Vein endothelial cell (primary cell): Measurements from ENCODE around the gene TM9SF2. TPM values are rescaled to one million over a fixed set of nuclear protein-coding genes. Genes with fewer than 3 reads are reported as not detected.

Experiments
- small RNA-seq: library from RNA; depleted of rRNA; stranded (forward); fragments of <200 nt; gene quantifications from one replicate; pipeline ENCODE3, GENCODE V24; 2012
- total RNA-seq: library from RNA; depleted of rRNA; stranded (reverse); fragments of >200 nt; gene quantifications from 2 replicates; pipeline ENCODE4 v1.2.3, GENCODE V29; 2012

The TM9SF2 gene, protein sequence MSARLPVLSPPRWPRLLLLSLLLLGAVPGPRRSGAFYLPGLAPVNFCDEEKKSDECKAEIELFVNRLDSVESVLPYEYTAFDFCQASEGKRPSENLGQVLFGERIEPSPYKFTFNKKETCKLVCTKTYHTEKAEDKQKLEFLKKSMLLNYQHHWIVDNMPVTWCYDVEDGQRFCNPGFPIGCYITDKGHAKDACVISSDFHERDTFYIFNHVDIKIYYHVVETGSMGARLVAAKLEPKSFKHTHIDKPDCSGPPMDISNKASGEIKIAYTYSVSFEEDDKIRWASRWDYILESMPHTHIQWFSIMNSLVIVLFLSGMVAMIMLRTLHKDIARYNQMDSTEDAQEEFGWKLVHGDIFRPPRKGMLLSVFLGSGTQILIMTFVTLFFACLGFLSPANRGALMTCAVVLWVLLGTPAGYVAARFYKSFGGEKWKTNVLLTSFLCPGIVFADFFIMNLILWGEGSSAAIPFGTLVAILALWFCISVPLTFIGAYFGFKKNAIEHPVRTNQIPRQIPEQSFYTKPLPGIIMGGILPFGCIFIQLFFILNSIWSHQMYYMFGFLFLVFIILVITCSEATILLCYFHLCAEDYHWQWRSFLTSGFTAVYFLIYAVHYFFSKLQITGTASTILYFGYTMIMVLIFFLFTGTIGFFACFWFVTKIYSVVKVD
- 108 and 138 TPM in 2 replicates for total RNA-seq

DNA sequence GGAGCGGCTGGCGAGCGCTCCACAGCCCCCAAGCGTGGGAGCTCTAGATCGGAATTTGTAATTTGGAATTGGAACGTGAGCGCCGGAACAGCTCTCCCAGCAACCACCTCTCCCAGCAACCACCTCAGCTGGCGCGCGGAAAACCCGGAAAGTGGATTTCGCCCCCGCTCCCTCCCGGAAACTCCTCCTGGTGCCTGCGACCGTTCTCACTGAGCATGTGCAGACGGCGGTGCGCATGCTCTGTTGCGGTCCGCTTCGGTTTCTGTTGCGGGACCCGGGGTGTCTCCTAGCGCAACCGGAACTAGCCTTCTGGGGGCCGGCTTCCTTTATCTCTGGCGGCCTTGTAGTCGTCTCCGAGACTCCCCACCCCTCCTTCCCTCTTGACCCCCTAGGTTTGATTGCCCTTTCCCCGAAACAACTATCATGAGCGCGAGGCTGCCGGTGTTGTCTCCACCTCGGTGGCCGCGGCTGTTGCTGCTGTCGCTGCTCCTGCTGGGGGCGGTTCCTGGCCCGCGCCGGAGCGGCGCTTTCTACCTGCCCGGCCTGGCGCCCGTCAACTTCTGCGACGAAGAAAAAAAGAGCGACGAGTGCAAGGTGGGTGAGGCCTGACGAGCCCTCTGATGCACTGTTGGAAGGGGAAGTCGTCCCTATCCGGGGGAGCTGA lies at the start of gene TM9SF2:
Gene TM9SF2 (plus strand): TSS at position 289 of the 664 bp plus-strand sequence. CDS start 135 bp downstream, at position 424.

DNA sequence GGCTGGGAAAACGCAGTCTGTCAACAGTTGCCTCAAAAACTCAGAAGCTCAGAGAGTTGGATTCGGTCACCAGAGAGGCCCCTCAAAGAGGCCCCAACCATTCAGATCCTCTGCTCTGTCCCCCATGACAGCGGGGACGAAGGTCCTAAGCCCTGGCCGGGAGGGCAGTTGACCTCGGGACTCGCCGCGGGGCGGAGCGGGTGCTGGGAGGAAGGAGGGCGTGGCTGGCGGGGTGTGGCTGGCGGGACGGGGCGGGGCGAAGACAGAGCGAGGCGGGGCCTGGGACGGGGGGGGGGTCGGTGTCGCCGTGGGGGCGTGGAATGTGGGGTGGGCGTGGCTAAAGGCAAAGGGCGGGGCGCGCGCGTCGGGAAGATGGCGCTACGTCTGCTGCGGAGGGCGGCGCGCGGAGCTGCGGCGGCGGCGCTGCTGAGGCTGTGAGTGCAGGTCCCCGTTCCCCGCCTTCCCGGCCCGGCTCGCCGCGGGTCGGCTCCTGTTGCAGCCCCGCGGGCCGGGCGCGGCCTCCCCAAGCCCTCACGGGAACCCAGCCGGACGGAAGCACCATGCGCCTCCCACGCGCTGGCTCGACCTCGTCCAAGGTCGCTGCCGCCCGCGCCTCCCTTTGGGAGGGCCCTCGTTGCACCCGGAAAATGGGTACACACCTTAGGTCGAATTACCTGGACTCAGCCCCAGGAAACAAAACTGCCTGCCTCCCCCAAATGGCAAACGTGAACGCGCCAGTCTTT lies 105.2 kb downstream of the TM9SF2 start, which contains the start of gene CLYBL:
Gene CLYBL (plus strand): TSS at position 367 of the 743 bp plus-strand sequence.

Small RNAs within 50 kb of the gene (small RNA-seq; reads per million reads assigned to genes)
- 0.45 reads per million, percentile 26 among the genes with 10 or more reads in this experiment for gene AL139035.1

Other genes starting within 250 kb of the TM9SF2 start
- gene GPR18, start 243.1 kb upstream of the TM9SF2 start, total RNA-seq: not detected in 2 replicates
- gene GPR183, start 194.1 kb upstream of the TM9SF2 start, total RNA-seq: 0.10 and 0.33 TPM in 2 replicates
- gene CLYBL, start 105.2 kb downstream of the TM9SF2 start, total RNA-seq: 1.3 and 2.0 TPM in 2 replicates